Pancreas (tissue), 10 donors: Measurements from ENCODE around the gene TET3. TPM values are rescaled to one million over a fixed set of nuclear protein-coding genes. Genes with fewer than 3 reads are reported as not detected.

Experiments
- ATAC-seq, 4 donors: fragments of 200-7000 bp; cut with Tn5 transposase; one replicate each; pipeline versions ENCODE4 v1.8.0 to v1.9.1; 2020; ENCODE audit warnings: mild to moderate bottlenecking in 4 of 4, moderate library complexity in 4 of 4
- DNase-seq, 6 donors: peaks; one replicate each; pipeline ENCODE4 v3.0.0-alpha.2; 2020
- FAIRE-seq: peaks from 2 replicates; lab custom pipeline; 2012; peaks lifted over from hg19 to GRCh38; lab: Jason Lieb, UNC
- H3K27ac ChIP-seq, 4 donors: fragments of 200-600 bp; sonication (generic); 1 replicate in 3 of 4; 2 replicates in 1 of 4; pipeline versions ENCODE4 v1.5.0 to v1.8.0; 2020
- H3K27me3 ChIP-seq, 4 donors: fragments of 200-600 bp; one replicate each; pipeline ENCODE4 v1.8.0; 2021
- H3K36me3 ChIP-seq, 3 donors: fragments of 200-600 bp; sonication (generic) in 1 of 3; one replicate each; pipeline versions ENCODE4 v1.5.0 to v1.8.0; 2020 to 2021
- H3K4me1 ChIP-seq, 3 donors: fragments of 200-600 bp; one replicate each; pipeline ENCODE4 v1.8.0; 2021
- H3K4me3 ChIP-seq, 4 donors: fragments of 200-600 bp; sonication (generic) in 2 of 4; one replicate each; pipeline versions ENCODE4 v1.5.0 to v1.8.0; 2020 to 2021
- H3K9me3 ChIP-seq, 4 donors: fragments of 200-600 bp; one replicate each; pipeline ENCODE4 v1.8.0; 2021
- WGBS, 2 donors: extraction: QIAGEN DNeasy Blood & Tissue Kit; methylation state at CpG; one replicate each; pipeline ENCODE4 v1.1.7; 2013; 5-methylcytosine and 5-hydroxymethylcytosine counted together
- intact Hi-C, 3 donors: fragments of 100-400 bp; cut with DNase I; formaldehyde crosslinking; loops; one replicate each; pipeline versions ENCODE4 v1.11.1 to v1.14.2; 2022
- polyA plus RNA-seq, 2 donors: library from polyadenylated mRNA; stranded (reverse); fragments of 200-250 nt; gene quantifications; one replicate each; pipeline ENCODE4 v1.2.3, GENCODE V29; 2013
- total RNA-seq, 6 donors: library from RNA; stranded (reverse); fragmentation: NEBNext Ultra II Directional in 4 of 6; extraction: Animal tissue kit (Norgen Biotek cat#: 25700) in 4 of 6; gene quantifications; one replicate each; pipeline versions ENCODE4 v1.2.1 to v1.2.4, GENCODE V29; 2021 to 2023
- TF ChIP-seq, protein P1 (sequence below), 4 donors: fragments of 200-600 bp; sonication (generic) in 3 of 4; IDR thresholded peaks; one replicate each; pipeline versions ENCODE4 v1.5.0 to v1.8.0; 2021; ENCODE audit warnings: antibody characterized with exemption in 4 of 4
- donor health status: healthy with polysubstance abuse.
- donor health status: DM: no; HTN: no; CAD: no; lungs with moderate emphysema.
- donor health status: DM: no; HTN: no; CAD: no.
- donor health status: control.
- donor health status: control.
- donor health status: Bipolar disorder and iron deficiency.
- donor health status: DM: yes; HTN: yes; CAD: no.
- donor health status: DM: no; HTN: no; CAD: no.
- donor health status: DM: no; HTN: no; CAD: no.
- donor health status: DM: yes; HTN: yes; CAD: no.

TET3 gene
- total and polyA plus RNA-seq, 8 donors = 1.5 to 8.6 (median 4.8) TPM

DNA sequence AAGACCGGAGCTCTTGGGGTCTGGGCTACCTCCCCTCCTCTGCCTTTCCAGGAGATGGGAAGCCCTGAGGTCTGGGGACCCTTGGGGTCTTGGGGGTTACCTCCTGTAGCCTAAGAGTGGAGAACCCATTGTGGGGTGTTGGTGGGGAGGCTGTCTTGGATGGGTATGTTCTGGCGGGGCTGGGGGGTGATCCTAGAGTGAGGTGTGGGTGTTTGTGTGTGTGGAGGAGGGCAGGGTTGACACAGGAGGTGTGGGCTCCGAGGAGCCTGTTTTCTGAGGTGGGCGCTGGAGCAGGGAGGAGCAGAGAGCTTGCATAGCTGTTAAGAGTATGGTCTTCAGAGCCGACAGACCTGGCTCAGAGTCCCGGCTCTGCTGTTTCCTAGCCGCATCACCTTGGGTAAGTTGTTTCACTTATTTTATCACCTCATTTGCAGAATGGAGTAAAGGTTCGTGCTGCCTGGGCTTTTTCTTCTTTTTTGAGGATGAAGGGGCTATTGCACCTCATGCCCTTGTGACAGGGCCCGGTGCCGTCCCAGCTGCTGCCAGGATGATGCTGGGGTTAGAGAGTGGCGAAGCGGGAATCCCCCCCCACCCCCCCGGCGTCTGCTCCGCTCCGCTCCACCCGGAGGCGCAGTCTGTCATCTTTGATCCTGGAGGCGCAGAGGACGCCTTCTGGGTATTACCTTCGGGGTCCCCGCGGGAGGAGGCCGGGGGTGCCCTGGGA lies 17.2 kb downstream of the TET3 start:
- whole genome bisulfite sequencing, 2 donors = 12 to 22% methylated on average over 17 to 24 of the region's 24 CpGs
- Histone ChIP-seq H3K27ac (no peak overlapping the region), H3K9me3 (no peaks in the 10 kb centered on the region), H3K4me3 (peak overlapping the region; percentile 7 to 60 (median 40)), H3K36me3 (no peaks in the 10 kb centered on the region), H3K4me1 (peaks cover 0 to 10% (median 2%) of the 10 kb centered on the region in 3 donors), H3K27me3 (no peaks in the 10 kb centered on the region)
- intact Hi-C loops = no loop called here
- peak in 3 of 4 donors; percentile 1 to 32 (median 13) for ATAC-seq
- TF ChIP-seq, protein P1, sequence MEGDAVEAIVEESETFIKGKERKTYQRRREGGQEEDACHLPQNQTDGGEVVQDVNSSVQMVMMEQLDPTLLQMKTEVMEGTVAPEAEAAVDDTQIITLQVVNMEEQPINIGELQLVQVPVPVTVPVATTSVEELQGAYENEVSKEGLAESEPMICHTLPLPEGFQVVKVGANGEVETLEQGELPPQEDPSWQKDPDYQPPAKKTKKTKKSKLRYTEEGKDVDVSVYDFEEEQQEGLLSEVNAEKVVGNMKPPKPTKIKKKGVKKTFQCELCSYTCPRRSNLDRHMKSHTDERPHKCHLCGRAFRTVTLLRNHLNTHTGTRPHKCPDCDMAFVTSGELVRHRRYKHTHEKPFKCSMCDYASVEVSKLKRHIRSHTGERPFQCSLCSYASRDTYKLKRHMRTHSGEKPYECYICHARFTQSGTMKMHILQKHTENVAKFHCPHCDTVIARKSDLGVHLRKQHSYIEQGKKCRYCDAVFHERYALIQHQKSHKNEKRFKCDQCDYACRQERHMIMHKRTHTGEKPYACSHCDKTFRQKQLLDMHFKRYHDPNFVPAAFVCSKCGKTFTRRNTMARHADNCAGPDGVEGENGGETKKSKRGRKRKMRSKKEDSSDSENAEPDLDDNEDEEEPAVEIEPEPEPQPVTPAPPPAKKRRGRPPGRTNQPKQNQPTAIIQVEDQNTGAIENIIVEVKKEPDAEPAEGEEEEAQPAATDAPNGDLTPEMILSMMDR (IDR thresholded peaks at IDR 0.05) = no peak
- FAIRE-seq = no peak
- peak in 1 of 6 donors; percentile 45 for DNase-seq

- FAIRE-seq = no peak
- no peak overlapping the region for H3K27ac ChIP-seq
These were observed 18.1 kb downstream of the TET3 start for GRCh38 chr2:74002505-74003421.

GRCh38 chr2:74003494-74004211 lies 18.9 kb downstream of the TET3 start:
- H3K4me1 ChIP-seq = peaks cover 0 to 10% (median 2%) of the 10 kb centered on the region in 3 donors
- intact Hi-C loops = no loop called here
- TF ChIP-seq, protein P1 (IDR thresholded peaks at IDR 0.05) = no peak
- ATAC-seq = no peak
- FAIRE-seq = no peak
- DNase-seq = peak in 1 of 6 donors; percentile 10
- H3K27ac ChIP-seq = no peak overlapping the region
- H3K9me3 ChIP-seq = no peaks in the 10 kb centered on the region
- WGBS, 2 donors = 58 to 63% methylated on average over 16 of the region's 16 CpGs
- no peak overlapping the region for H3K4me3 ChIP-seq
- no peaks in the 10 kb centered on the region for H3K36me3 ChIP-seq
- no peaks in the 10 kb centered on the region for H3K27me3 ChIP-seq

More at GRCh38 chr2:74002505-74003421, 18.1 kb downstream of the TET3 start:
- intact Hi-C loops = no loop called here
- no peaks in the 10 kb centered on the region for H3K27me3 ChIP-seq
- DNase-seq = peak; percentile 77 to 94 (median 83)
- 2 to 3% methylated on average over 50 to 68 of the region's 68 CpGs for WGBS, 2 donors
- no peaks in the 10 kb centered on the region for H3K9me3 ChIP-seq
- TF ChIP-seq, protein P1 (IDR thresholded peaks at IDR 0.05) = no peak
- peak overlapping the region; percentile 33 to 60 (median 44) for H3K4me3 ChIP-seq
- ATAC-seq = peak; percentile 98 to 100 (median 99)
- H3K36me3 ChIP-seq = no peaks in the 10 kb centered on the region
- H3K4me1 ChIP-seq = peaks cover 0 to 10% (median 2%) of the 10 kb centered on the region in 3 donors

DNA sequence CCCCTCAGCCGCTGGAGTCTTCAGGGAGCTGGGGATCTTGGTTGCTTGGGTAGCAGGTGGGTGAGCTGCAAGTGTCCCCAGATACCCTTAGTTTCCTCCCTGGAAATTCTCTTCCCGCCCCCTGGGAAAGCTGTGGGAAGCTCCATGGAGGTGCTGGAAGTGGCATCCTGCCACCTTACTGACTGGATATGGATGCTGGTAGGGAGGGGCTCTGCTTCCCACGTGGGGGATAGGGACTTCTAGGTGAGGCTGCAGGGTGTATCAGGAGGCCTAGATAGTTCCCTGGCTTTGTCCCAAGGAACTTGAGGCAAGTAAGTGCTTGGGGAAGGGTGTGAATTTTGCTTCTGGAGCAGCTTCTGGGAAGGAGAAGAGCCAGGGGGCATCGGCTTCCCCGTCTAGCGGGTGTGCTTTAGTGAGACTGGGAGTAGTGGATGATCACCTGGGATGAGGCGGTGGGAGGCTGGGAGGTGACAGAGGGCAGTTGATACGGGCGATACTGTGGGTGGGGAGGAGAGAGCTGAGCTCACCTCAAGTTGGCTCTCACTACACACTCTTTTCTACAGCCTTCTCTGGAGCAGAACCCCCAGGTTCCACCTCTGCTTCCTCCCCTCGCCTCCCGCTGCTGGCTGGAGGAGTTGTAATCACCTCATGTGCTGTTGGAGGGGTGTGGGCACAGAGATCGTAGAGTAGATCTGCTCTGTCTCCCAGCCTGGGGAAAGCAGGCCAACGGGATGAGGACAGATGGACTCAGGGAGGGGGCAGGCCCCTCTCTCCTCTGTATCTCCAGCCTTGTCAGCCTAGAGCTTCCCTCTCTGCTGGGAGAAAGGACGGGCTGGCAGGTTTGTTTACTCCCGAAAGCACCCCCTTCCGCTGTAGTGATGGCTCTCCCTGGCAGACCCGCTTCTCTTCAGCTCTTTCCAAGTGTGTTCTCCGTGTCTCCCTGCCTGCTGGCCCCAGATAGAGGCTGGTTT lies 19.8 kb downstream of the TET3 start:
- no peak for ATAC-seq
- no peak overlapping the region for H3K27ac ChIP-seq
- no peaks in the 10 kb centered on the region for H3K27me3 ChIP-seq
- intact Hi-C loops = no loop called here
- H3K4me3 ChIP-seq = no peak overlapping the region
- H3K4me1 ChIP-seq = peaks cover under 1 to 11% (median 2%) of the 10 kb centered on the region in 3 donors
- no peaks in the 10 kb centered on the region for H3K9me3 ChIP-seq
- TF ChIP-seq, protein P1 (IDR thresholded peaks at IDR 0.05) = no peak
- no peak for DNase-seq
- H3K36me3 ChIP-seq = no peaks in the 10 kb centered on the region
- 86 to 87% methylated on average over 18 of the region's 18 CpGs for WGBS, 2 donors
- FAIRE-seq = no peak
